Measurements from ENCODE around the gene ATP5PD. TPM values are rescaled to one million over a fixed set of nuclear protein-coding genes. Genes with fewer than 3 reads are reported as not detected.

ATP5PD gene
- total and polyA plus RNA-seq, 2 of the 13 experiments (the other 11 are each of a cell fraction or from before 2014, with no cell fraction given) = 158 to 428 TPM

- TF ChIP-seq KMT2B (CRISPR knock-in tag; IDR thresholded peaks at IDR 0.05) (peak; percentile 78), ZBTB14 (CRISPR knock-in tag; IDR thresholded peaks at IDR 0.05) (peak; percentile 78), DZIP1 (CRISPR knock-in tag; IDR thresholded peaks at IDR 0.05) (0 out of 2 replicates have a peak, but pooled peaks have one; percentile 62), NFIB (CRISPR knock-in tag; IDR thresholded peaks at IDR 0.05; ENCODE audit: borderline replicate concordance) (no peak), EHMT2 (IDR thresholded peaks at IDR 0.05; ENCODE audit: borderline replicate concordance, low read depth, low read length) (peak; percentile 78; the same call in 1 of the 2 replicates), HMGXB4 (CRISPR knock-in tag; IDR thresholded peaks at IDR 0.05; ENCODE audit: borderline replicate concordance in 1 of 2, low read depth in 1 of 2) (peak; percentile 99 to 100), SAFB2 (CRISPR knock-in tag; IDR thresholded peaks at IDR 0.05; ENCODE audit: borderline replicate concordance, low read depth) (no peak), MEF2D (CRISPR knock-in tag; IDR thresholded peaks at IDR 0.05) (no peak; the same call in 1 of the 2 replicates), MTA1 (CRISPR knock-in tag; IDR thresholded peaks at IDR 0.05; ENCODE audit: borderline replicate concordance) (peak; percentile 66), ZNF281 (CRISPR knock-in tag; IDR thresholded peaks at IDR 0.05; ENCODE audit: borderline replicate concordance) (no peak), DPF2 (CRISPR knock-in tag; IDR thresholded peaks at IDR 0.05; ENCODE audit: borderline replicate concordance, low read depth) (peak; percentile 30; the same call in 1 of the 2 replicates), DNMT1 (CRISPR knock-in tag; IDR thresholded peaks at IDR 0.05) (0 out of 2 replicates have a peak, but pooled peaks have one; percentile 56), ATF7 (IDR thresholded peaks at IDR 0.05) (no peak), ATF7 (CRISPR knock-in tag; IDR thresholded peaks at IDR 0.05) (no peak), ZNF317 (CRISPR knock-in tag; IDR thresholded peaks at IDR 0.05) (no peak), TGIF2 (CRISPR knock-in tag; IDR thresholded peaks at IDR 0.05) (peak; percentile 71), HOXA5 (CRISPR knock-in tag; IDR thresholded peaks at IDR 0.05) (peak; percentile 47; the same call in 1 of the 2 replicates), ZKSCAN8 (CRISPR knock-in tag; IDR thresholded peaks at IDR 0.05; ENCODE audit: borderline replicate concordance) (peak; percentile 95; the same call in 1 of the 2 replicates), CREM (IDR thresholded peaks at IDR 0.05) (peak; percentile 33; the same call in 1 of the 2 replicates), CREM (CRISPR knock-in tag; IDR thresholded peaks at IDR 0.05) (no peak)
Observed at GRCh38 chr17:75033346-75034235, 13.2 kb downstream of the ATP5PD start (continued).
